ENCODE data around the gene OSBPL3.

DNA sequence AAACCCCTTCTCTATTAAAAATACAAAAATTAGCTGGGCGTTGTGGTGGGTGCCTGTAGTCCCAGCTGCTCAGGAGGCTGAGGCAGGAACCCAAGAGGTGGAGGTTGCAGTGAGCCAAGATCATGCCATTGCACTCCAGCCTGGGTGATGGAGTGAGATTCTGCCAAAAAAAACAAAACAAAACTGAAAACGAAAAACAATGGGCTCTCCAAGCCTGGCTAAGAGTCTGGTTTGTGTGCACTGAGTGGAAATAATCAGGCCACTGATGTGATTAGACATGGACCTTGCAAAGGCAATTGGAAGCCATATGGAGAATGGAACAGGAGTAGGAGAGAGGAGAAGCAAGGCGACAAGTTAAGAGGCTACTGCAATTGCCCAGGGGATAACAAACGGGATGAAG lies 162.6 kb downstream of the OSBPL3 start:
- no peak for TF ChIP-seq EZH2 (IDR thresholded peaks at IDR 0.05; ENCODE audit: borderline replicate concordance, insufficient read depth, low read length, poor library complexity, severe bottlenecking)
- TF ChIP-seq, protein P1, sequence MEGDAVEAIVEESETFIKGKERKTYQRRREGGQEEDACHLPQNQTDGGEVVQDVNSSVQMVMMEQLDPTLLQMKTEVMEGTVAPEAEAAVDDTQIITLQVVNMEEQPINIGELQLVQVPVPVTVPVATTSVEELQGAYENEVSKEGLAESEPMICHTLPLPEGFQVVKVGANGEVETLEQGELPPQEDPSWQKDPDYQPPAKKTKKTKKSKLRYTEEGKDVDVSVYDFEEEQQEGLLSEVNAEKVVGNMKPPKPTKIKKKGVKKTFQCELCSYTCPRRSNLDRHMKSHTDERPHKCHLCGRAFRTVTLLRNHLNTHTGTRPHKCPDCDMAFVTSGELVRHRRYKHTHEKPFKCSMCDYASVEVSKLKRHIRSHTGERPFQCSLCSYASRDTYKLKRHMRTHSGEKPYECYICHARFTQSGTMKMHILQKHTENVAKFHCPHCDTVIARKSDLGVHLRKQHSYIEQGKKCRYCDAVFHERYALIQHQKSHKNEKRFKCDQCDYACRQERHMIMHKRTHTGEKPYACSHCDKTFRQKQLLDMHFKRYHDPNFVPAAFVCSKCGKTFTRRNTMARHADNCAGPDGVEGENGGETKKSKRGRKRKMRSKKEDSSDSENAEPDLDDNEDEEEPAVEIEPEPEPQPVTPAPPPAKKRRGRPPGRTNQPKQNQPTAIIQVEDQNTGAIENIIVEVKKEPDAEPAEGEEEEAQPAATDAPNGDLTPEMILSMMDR (IDR thresholded peaks at IDR 0.05; ENCODE audit: poor library complexity, severe bottlenecking), result no peak
- no peak for TF ChIP-seq POLR2AphosphoS5 (IDR thresholded peaks at IDR 0.05)
- TF ChIP-seq, protein P2, sequence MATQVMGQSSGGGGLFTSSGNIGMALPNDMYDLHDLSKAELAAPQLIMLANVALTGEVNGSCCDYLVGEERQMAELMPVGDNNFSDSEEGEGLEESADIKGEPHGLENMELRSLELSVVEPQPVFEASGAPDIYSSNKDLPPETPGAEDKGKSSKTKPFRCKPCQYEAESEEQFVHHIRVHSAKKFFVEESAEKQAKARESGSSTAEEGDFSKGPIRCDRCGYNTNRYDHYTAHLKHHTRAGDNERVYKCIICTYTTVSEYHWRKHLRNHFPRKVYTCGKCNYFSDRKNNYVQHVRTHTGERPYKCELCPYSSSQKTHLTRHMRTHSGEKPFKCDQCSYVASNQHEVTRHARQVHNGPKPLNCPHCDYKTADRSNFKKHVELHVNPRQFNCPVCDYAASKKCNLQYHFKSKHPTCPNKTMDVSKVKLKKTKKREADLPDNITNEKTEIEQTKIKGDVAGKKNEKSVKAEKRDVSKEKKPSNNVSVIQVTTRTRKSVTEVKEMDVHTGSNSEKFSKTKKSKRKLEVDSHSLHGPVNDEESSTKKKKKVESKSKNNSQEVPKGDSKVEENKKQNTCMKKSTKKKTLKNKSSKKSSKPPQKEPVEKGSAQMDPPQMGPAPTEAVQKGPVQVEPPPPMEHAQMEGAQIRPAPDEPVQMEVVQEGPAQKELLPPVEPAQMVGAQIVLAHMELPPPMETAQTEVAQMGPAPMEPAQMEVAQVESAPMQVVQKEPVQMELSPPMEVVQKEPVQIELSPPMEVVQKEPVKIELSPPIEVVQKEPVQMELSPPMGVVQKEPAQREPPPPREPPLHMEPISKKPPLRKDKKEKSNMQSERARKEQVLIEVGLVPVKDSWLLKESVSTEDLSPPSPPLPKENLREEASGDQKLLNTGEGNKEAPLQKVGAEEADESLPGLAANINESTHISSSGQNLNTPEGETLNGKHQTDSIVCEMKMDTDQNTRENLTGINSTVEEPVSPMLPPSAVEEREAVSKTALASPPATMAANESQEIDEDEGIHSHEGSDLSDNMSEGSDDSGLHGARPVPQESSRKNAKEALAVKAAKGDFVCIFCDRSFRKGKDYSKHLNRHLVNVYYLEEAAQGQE (IDR thresholded peaks at IDR 0.05; ENCODE audit: borderline replicate concordance), result no peak
- no peak for TF ChIP-seq EP300 (conservative IDR thresholded peaks at IDR 0.05; ENCODE audit: poor library complexity, severe bottlenecking)
- TF ChIP-seq RAD21 (conservative IDR thresholded peaks at IDR 0.05), result no peak
- no peak for TF ChIP-seq TAF1 (IDR thresholded peaks at IDR 0.05; ENCODE audit: low read depth)
- TF ChIP-seq MXI1 (conservative IDR thresholded peaks at IDR 0.05; ENCODE audit: poor library complexity, severe bottlenecking), result no peak
- no peak for TF ChIP-seq SMC3 (conservative IDR thresholded peaks at IDR 0.05; ENCODE audit: poor library complexity)

Measured in neural cell (in vitro differentiated cells).